SJSA1 (cell line): ENCODE data around the gene JDP2. TPM values are rescaled to one million over a fixed set of nuclear protein-coding genes. Genes with fewer than 3 reads are reported as not detected.

Experiments
- DNase-seq, 2 experiments: peaks; one replicate each; pipeline ENCODE4 v3.0.0-alpha.2; 2015 to 2020; ENCODE audit warnings: low spot score in 2 of 2, low read depth in 1 of 2
- H3K27ac ChIP-seq: fragments of 250-450 bp; sonication (Bioruptor Pico); 2 replicates; pipeline ENCODE4 v1.5.1; 2020; ENCODE audit warnings: mild to moderate bottlenecking, moderate library complexity
- H3K27me3 ChIP-seq: fragments of 250-450 bp; sonication (Bioruptor Pico); replicated peaks from 2 replicates; pipeline ENCODE4 v1.5.1; 2020; ENCODE audit warnings: mild to moderate bottlenecking, moderate library complexity
- H3K36me3 ChIP-seq: fragments of 250-450 bp; sonication (Bioruptor Pico); 2 replicates; pipeline ENCODE4 v1.5.1; 2020; ENCODE audit warnings: mild to moderate bottlenecking
- H3K4me1 ChIP-seq: fragments of 250-450 bp; sonication (Bioruptor Pico); replicated peaks from 2 replicates; pipeline ENCODE4 v1.6.1; 2021; ENCODE audit warnings: mild to moderate bottlenecking
- H3K4me3 ChIP-seq: fragments of 250-450 bp; sonication (Bioruptor Pico); 2 replicates; pipeline ENCODE4 v1.5.1; 2020; ENCODE audit warnings: mild to moderate bottlenecking
- H3K9me3 ChIP-seq: fragments of 250-450 bp; sonication (Bioruptor Pico); replicated peaks from 2 replicates; pipeline ENCODE4 v1.5.1; 2020; ENCODE audit warnings: mild to moderate bottlenecking
- total RNA-seq: library from RNA; depleted of rRNA; stranded (reverse); fragments of >200 nt; shearing (Covaris generic); gene quantifications from 2 replicates; pipeline ENCODE4 v1.2.3, GENCODE V29; 2014

Gene JDP2
- total RNA-seq, 1 experiment from 2014 or later: 73.9 TPM

GRCh38 chr14:75496755-75497154 is 68.9 kb downstream of the JDP2 start:
- no peak for DNase-seq
- Histone ChIP-seq H3K36me3 (no peaks in the 10 kb centered on the region), H3K4me1 (peaks cover 3% of the 10 kb centered on the region; the same call in 1 of the 2 replicates), H3K27me3 (no peaks in the 10 kb centered on the region), H3K4me3 (no peak overlapping the region), H3K27ac (no peak overlapping the region), H3K9me3 (no peaks in the 10 kb centered on the region)

GRCh38 chr14:75497191-75497590 is 69.4 kb downstream of the JDP2 start:
- H3K27me3 ChIP-seq: no peaks in the 10 kb centered on the region
- no peak for DNase-seq
- H3K9me3 ChIP-seq: no peaks in the 10 kb centered on the region
- peaks cover 3% of the 10 kb centered on the region; the same call in 1 of the 2 replicates for H3K4me1 ChIP-seq
- H3K4me3 ChIP-seq: no peak overlapping the region
- no peaks in the 10 kb centered on the region for H3K36me3 ChIP-seq
- no peak overlapping the region for H3K27ac ChIP-seq

- Histone ChIP-seq H3K27me3 (no peaks in the 10 kb centered on the region), H3K36me3 (no peaks in the 10 kb centered on the region), H3K27ac (no peak overlapping the region), H3K4me3 (no peak overlapping the region), H3K4me1 (peaks cover 3% of the 10 kb centered on the region; the same call in 1 of the 2 replicates), H3K9me3 (no peaks in the 10 kb centered on the region)
- no peak for DNase-seq
These were observed 69.9 kb downstream of the JDP2 start for GRCh38 chr14:75497701-75498100.

GRCh38 chr14:75499084-75499875 is 71.5 kb downstream of the JDP2 start:
- Histone ChIP-seq H3K4me3 (no peak overlapping the region), H3K27ac (no peak overlapping the region), H3K36me3 (no peaks in the 10 kb centered on the region), H3K27me3 (no peaks in the 10 kb centered on the region), H3K9me3 (no peaks in the 10 kb centered on the region), H3K4me1 (peaks cover 3% of the 10 kb centered on the region; the same call in 1 of the 2 replicates)
- peak in 1 of 2 experiments; percentile 8 for DNase-seq

GRCh38 chr14:75501080-75501479 is 73.3 kb downstream of the JDP2 start:
- Histone ChIP-seq H3K27ac (no peak overlapping the region), H3K27me3 (no peaks in the 10 kb centered on the region), H3K36me3 (no peaks in the 10 kb centered on the region), H3K4me1 (peaks cover 3% of the 10 kb centered on the region; the same call in 1 of the 2 replicates), H3K9me3 (no peaks in the 10 kb centered on the region), H3K4me3 (no peak overlapping the region)
- no peak for DNase-seq

GRCh38 chr14:75504411-75504810 is 76.6 kb downstream of the JDP2 start:
- no peak for DNase-seq
- Histone ChIP-seq H3K36me3 (no peaks in the 10 kb centered on the region), H3K9me3 (no peaks in the 10 kb centered on the region), H3K27me3 (no peaks in the 10 kb centered on the region), H3K4me1 (peaks cover 3% of the 10 kb centered on the region; the same call in 1 of the 2 replicates), H3K27ac (no peak overlapping the region), H3K4me3 (no peak overlapping the region)

- H3K4me1 ChIP-seq: no peaks in the 10 kb centered on the region
- no peak overlapping the region for H3K4me3 ChIP-seq
- no peak overlapping the region for H3K27ac ChIP-seq
- no peak for DNase-seq
- H3K36me3 ChIP-seq: no peaks in the 10 kb centered on the region
- H3K9me3 ChIP-seq: no peaks in the 10 kb centered on the region
- no peaks in the 10 kb centered on the region for H3K27me3 ChIP-seq
These were observed 79.1 kb downstream of the JDP2 start for GRCh38 chr14:75506930-75507329.

GRCh38 chr14:75510547-75510946 is 82.7 kb downstream of the JDP2 start:
- no peak overlapping the region for H3K27ac ChIP-seq
- H3K27me3 ChIP-seq: no peaks in the 10 kb centered on the region
- no peaks in the 10 kb centered on the region for H3K4me1 ChIP-seq
- no peaks in the 10 kb centered on the region for H3K9me3 ChIP-seq
- no peak for DNase-seq
- no peaks in the 10 kb centered on the region for H3K36me3 ChIP-seq
- H3K4me3 ChIP-seq: no peak overlapping the region

- H3K27me3 ChIP-seq: no peaks in the 10 kb centered on the region
- no peak for DNase-seq
- H3K27ac ChIP-seq: no peak overlapping the region
- H3K4me1 ChIP-seq: no peaks in the 10 kb centered on the region
- no peaks in the 10 kb centered on the region for H3K9me3 ChIP-seq
- H3K4me3 ChIP-seq: no peak overlapping the region
- no peaks in the 10 kb centered on the region for H3K36me3 ChIP-seq
These were observed 83.4 kb downstream of the JDP2 start for GRCh38 chr14:75511201-75511600.

- no peak overlapping the region for H3K4me3 ChIP-seq
- H3K36me3 ChIP-seq: no peaks in the 10 kb centered on the region
- no peaks in the 10 kb centered on the region for H3K4me1 ChIP-seq
- no peak overlapping the region for H3K27ac ChIP-seq
- H3K9me3 ChIP-seq: no peaks in the 10 kb centered on the region
- DNase-seq: no peak
- H3K27me3 ChIP-seq: no peaks in the 10 kb centered on the region
These were observed 86.3 kb downstream of the JDP2 start for GRCh38 chr14:75513911-75514672.

GRCh38 chr14:75514673-75515628 is 87.1 kb downstream of the JDP2 start:
- DNase-seq: no peak
- no peak overlapping the region for H3K4me3 ChIP-seq
- no peak overlapping the region for H3K27ac ChIP-seq
- no peaks in the 10 kb centered on the region for H3K27me3 ChIP-seq
- no peaks in the 10 kb centered on the region for H3K4me1 ChIP-seq
- H3K9me3 ChIP-seq: no peaks in the 10 kb centered on the region
- no peaks in the 10 kb centered on the region for H3K36me3 ChIP-seq

- Histone ChIP-seq H3K4me3 (no peak overlapping the region), H3K27ac (no peak overlapping the region)
- no peak for DNase-seq
These were observed 87.8 kb downstream of the JDP2 start for GRCh38 chr14:75515629-75515996.

GRCh38 chr14:75518625-75519024 is 90.8 kb downstream of the JDP2 start:
- H3K4me1 ChIP-seq: 0 out of 2 replicates have a peak, but pooled peaks cover under 1% of the 10 kb centered on the region
- H3K27me3 ChIP-seq: no peaks in the 10 kb centered on the region
- no peaks in the 10 kb centered on the region for H3K36me3 ChIP-seq
- no peak overlapping the region for H3K27ac ChIP-seq
- no peaks in the 10 kb centered on the region for H3K9me3 ChIP-seq
- H3K4me3 ChIP-seq: no peak overlapping the region
- no peak for DNase-seq

More at GRCh38 chr14:75515629-75515996, 87.8 kb downstream of the JDP2 start:
- no peaks in the 10 kb centered on the region for H3K9me3 ChIP-seq
- H3K36me3 ChIP-seq: no peaks in the 10 kb centered on the region
- no peaks in the 10 kb centered on the region for H3K4me1 ChIP-seq
- H3K27me3 ChIP-seq: no peaks in the 10 kb centered on the region
